ENCODE results near the gene KCNQ1OT1.

DNA sequence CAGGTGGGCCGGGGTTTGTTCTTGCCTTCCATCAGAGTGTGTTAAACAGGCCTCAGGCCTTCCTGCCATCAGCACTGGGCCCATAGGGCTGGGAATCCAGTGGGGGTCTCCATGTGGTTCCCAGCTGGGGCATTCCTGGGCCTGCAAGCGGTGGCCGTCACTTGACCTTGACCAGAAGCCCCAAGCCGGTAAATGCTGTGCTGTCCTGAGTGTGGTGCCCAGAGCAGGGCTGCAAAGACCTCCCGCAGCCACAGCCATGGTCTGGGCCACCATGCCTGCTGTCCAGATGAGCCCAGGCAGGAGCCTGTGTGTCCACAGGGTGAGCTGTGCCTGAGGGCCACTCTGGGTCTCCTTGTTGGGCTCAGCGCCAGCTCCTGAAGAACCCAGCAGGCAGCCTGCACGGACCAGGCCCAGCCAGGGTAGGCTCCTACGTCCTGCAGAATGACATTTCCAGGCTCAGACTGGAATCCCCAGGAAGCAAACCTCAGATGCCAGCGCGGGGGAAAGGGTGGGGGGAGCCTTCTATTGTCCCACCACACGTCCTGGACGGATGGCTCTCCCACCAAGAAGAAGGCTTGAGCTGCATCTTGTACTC is 117.3 kb downstream of the KCNQ1OT1 start:
- TF ChIP-seq POLR2A (IDR thresholded peaks at IDR 0.05) (no peak), CTCF (IDR thresholded peaks at IDR 0.05) (no peak), EP300 (IDR thresholded peaks at IDR 0.05) (no peak)
